GM18858 (cell line): ENCODE data around the gene HMBS.
"Not testable (repeated sequence)": the region's sequence is repeated elsewhere in the genome, so short reads cannot be mapped to it uniquely, and the experiment has no call there.

ENCODE experiments used
- ATAC-seq: cut with Tn5 transposase; IDR thresholded peaks from one replicate; pipeline ENCODE4 v1.9.1; 2021; ENCODE audit not compliant: unreplicated experiment

The HMBS gene

GRCh38 chr11:119100994-119101758, 16.5 kb downstream of the HMBS start:
- ATAC-seq = peak; percentile 2

DNA sequence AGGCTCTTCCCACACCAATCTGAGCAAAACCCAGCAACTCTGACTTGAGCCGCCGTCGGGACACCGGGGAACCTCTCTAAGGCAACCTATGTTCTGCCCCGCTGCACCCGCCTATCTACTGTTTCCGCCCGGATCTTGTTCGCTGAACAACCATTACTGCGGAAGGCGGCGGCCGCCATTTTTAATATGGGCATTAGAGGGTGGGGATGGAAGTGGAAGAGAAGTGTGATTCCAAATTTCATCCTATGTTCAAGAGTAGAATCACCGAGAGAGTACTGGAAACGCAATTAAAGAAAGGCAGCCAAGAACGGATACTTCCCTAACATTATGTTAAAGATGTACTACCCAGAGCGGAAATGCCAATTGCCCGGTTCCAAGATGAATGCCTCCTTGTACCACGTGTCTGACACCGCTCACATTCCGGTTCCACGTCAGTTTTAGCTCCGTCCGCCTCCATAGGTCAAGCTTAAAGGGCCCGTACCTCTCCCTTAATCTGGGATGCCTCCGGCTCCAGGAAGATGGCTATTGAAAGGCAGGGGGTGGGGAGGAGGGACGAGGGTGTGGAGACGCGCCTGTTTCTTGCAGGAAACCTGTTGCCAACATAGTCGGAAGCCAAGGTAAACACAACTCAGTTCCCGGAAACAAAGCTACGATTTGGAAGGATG, 17.2 kb downstream of the HMBS start, which contains the start of gene DPAGT1:
Gene DPAGT1, minus strand, starts transcription at position 95 of the 665 bp plus-strand sequence. CDS start 198 bp downstream, outside the sequence.
- ATAC-seq = peak; percentile 44

DNA sequence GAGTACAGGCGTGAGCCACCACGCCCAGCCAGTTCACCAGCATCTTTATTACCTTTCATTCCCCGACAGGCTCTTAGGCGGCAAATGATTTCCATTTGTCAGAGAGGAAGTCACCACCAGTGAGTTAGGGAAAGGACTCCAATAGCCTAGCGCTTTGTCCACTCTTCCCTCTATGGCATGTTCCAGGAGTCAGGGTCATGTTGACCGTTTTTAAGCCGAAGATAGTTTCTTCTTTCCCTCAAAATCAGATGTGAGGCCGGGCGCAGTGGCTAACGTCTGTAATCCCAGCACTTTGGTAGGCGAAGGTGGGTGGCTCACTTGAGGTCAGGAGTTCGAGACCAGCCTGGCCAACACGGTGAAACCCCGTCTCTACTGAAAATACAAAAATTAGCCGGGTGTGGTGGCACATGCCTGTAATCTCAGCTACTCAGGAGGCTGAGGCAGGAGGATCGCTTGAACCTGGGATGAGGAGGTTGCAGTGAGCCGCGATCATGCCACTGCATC, 18.5 kb downstream of the HMBS start:
- ATAC-seq = not testable (repeated sequence)

DNA sequence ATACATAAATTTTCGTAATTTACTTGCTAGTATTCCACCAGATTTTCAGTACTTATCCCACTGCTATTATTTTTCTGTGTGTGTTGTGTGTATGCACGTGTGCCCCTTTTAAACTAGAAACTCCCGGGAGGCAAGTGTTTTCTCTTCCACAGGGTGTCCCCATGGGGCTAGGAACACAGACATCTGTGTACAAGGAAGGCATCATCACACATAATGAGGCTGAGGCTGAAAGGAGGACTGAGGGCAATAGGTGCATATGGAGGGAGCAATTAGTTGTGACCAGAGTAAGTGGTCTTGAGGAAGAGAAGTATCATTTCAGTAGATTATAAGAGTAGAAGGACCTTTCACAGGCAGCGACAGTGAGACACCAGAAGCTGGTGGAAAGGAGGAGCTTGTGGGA, 19.1 kb downstream of the HMBS start:
- no peak for ATAC-seq

DNA sequence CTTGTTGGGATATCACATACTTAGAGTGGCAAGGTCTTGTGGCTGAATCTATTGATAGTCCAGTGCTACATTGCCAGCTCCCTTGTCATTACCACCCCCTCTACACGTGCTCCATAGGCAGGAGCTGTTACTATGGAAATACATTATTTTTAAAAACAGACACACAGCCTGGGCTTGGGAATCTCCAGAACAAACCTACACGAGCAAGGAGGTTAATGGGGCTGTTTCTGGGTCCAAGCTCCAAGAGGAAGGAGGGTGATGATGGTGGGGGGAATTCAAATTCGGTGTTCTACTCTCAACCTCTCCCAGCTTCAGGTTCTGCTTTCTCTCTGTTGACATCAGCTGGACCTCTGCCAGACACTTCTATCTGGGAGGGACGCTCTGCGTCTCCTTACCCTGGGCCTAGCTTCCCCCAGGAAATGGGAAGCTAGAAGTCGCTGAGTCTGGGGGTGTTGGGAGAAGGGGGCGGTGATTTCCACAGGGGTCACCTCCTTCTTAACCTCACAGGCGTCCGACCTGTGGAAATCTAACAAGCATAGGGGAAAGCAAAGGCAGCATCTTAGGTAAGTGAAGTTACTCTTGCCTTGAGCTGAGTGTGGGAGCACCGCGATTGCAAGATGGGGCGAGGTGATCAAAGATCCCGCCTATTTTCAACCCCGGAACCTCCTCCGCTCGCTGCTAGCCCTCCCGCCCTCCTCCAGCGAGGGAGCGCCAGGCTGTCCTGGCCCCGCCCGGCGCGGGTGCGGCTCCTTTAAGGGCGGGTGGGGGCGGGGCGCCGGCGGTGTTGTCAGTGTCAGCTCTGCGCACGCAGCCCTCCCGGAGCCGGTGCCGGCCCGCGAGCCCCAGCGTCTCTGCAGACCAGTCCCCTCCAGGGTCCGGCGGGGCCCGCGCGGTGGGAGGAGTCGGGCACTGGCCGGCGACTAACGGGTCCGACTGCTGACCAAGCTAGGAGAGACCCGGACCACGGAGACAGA, 22.2 kb downstream of the HMBS start, which contains the start of gene C2CD2L:
Gene C2CD2L, plus strand, starts transcription at position 781 of the 974 bp plus-strand sequence. CDS start 398 bp downstream, outside the sequence.
- ATAC-seq = peak; percentile 59

DNA sequence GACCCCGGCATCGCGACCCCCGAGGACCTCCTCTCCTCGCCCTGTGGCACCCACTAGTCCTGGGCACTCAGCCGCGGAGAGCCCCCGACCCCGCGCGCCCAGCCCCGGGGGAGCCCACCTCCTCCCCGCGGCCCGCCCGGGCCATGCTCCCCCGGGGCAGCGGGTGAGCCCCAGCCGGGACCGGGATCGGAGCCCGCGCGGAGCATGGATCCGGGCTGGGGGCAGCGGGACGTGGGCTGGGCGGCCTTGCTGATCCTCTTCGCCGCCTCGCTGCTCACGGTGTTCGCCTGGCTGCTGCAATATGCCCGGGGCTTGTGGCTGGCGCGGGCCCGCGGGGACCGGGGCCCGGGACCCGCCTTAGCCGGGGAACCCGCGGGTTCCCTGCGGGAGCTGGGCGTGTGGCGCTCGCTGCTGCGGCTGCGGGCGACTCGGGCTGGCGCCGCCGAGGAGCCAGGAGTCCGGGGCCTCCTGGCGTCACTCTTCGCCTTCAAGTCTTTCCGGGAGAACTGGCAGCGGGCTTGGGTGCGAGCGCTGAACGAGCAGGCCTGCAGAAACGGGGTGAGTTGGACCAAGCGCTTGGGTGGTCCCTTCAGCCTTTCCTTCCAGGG, 23.0 kb downstream of the HMBS start:
- ATAC-seq = no peak

- no peak for ATAC-seq
Observed at GRCh38 chr11:119108146-119108856, 23.6 kb downstream of the HMBS start.

- no peak for ATAC-seq
Observed at GRCh38 chr11:119108857-119109221, 24.2 kb downstream of the HMBS start.

DNA sequence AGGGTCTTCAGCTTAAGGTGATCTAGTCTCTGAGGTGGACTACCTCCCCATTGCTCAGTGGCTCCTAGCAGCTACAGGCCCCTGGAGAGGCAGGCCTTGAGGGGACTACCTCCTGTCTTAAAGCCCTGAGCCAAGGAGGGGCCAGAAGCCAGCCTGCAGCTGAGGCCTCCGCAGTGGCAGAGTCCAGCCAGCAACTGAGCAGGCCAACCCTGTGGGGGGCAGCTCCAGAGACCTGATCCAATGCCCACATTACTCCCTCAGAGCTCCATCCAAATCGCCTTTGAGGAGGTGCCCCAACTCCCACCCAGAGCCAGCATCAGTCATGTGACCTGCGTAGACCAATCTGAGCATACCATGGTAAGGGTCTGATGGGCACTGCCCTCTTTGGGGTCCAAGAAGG, 25.2 kb downstream of the HMBS start:
- ATAC-seq = no peak

GRCh38 chr11:119110439-119110838, 25.8 kb downstream of the HMBS start:
- no peak for ATAC-seq

- ATAC-seq = no peak
Observed at GRCh38 chr11:119111361-119111925, 26.8 kb downstream of the HMBS start.

DNA sequence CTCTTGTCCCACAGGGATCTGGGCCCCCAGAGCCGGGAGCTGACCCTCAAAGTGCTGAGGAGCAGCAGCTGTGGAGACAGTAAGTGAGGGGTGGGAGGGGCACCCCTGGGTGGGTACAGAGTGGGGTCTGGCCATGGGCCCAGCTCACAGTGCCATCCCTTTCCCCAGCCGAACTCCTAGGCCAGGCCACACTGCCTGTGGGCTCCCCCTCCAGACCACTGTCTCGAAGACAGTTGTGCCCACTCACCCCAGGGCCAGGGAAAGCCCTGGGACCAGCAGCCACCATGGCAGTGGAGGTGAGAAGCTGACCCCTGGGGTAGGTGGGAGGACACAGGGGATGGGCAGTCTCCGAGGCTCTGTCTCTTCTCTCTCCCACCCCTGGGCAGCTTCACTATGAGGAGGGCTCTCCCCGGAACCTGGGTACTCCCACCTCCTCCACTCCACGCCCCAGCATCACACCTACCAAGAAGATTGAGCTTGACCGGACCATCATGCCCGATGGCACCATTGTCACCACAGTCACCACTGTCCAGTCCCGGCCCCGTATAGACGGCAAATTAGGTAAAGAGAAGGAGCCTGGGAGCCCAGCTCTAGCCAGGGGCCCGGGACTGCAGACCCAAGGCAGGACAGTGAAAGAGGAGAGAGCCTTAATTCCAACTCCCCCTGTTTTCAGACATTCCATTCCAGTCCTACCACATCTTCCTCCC, 27.8 kb downstream of the HMBS start:
- ATAC-seq = no peak

GRCh38 chr11:119113716-119114115, 29.0 kb downstream of the HMBS start:
- ATAC-seq = no peak

GRCh38 chr11:119114351-119114750, 29.7 kb downstream of the HMBS start:
- no peak for ATAC-seq

DNA sequence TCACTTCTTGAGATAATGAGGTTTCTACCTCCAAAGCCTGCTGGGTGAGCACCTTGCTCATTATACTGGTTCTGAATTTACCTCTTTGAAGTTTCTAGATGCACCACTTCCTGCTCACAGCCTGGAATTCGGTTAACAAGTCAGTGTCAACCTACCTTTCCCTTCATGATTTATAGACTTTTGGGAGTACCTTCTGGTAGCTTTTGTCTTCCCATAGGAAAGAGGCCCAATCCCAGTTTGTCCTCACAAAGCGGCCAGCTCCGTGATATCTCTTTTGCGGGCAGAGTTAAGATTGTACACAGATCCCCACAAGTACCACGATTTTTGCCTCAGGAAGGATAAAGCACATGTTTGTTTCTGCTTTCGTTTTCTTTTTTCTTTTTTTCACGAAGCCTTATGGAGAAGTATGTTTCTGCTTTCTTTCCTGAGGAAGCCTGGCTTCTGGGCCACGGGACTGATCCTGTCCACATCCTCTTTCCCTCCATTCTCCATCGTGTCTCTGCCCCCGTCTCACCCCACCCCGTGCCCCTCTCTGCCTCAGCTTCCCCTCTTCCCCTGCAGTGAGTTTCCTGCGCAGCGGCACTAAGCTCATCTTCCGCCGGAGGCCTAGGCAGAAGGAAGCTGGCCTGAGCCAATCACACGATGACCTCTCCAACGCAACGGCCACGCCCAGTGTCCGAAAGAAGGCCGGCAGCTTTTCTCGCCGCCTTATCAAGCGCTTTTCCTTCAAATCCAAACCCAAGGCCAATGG, 31.0 kb downstream of the HMBS start:
- no peak for ATAC-seq

GRCh38 chr11:119116235-119116594, 31.5 kb downstream of the HMBS start:
- no peak for ATAC-seq

DNA sequence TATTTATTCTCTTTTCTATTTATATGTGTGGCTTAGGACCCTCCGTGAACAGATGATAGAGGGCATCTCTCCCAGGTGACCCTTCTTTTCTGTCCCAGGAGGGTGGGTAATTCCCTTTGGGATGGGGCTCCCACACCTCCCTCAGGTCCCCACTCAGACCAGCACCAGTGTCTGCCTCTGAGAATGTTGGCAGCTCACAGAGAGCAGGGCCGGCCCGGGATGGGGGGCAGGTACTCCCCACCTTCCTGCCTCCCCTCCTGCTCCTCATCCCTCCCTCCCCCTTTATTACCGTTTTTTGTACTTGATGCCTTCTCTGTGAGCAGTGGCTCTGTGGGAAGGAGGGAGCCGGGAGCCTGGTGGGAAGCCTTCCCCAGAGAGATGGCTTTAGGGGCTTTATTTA, 31.9 kb downstream of the HMBS start:
- ATAC-seq = no peak

GRCh38 chr11:119117004-119117706, 32.5 kb downstream of the HMBS start:
- ATAC-seq = no peak
